Coronary artery (tissue), 2 donors: ENCODE data around the gene PLA2G5.
A peak's percentile ranks its signal among the peaks of the same experiment; 100 is the strongest.

Source experiments
- DNase-seq: peaks from one replicate; pipeline ENCODE4 v3.0.0-alpha.2; 2017; ENCODE audit warnings: low spot score
- H3K27ac ChIP-seq, 2 donors: fragments of 200-600 bp; sonication (generic); one replicate each; pipeline ENCODE4 v1.5.1; 2016 to 2019
- H3K4me3 ChIP-seq: fragments of 200-600 bp; sonication (generic); 2 replicates; pipeline ENCODE4 v1.5.1; 2016; ENCODE audit warnings: mild to moderate bottlenecking, moderate library complexity
- CTCF ChIP-seq: fragments of 200-600 bp; sonication (generic); IDR thresholded peaks from one replicate; pipeline ENCODE4 v1.5.1; 2019; ENCODE audit warnings: antibody characterized with exemption

Gene PLA2G5

GRCh38 chr1:20115479-20115878 lies 45.5 kb downstream of the PLA2G5 start:
- H3K27ac ChIP-seq, result no peak overlapping the region
- TF ChIP-seq CTCF, result no peak
- no peak overlapping the region for H3K4me3 ChIP-seq
- no peak for DNase-seq

DNA sequence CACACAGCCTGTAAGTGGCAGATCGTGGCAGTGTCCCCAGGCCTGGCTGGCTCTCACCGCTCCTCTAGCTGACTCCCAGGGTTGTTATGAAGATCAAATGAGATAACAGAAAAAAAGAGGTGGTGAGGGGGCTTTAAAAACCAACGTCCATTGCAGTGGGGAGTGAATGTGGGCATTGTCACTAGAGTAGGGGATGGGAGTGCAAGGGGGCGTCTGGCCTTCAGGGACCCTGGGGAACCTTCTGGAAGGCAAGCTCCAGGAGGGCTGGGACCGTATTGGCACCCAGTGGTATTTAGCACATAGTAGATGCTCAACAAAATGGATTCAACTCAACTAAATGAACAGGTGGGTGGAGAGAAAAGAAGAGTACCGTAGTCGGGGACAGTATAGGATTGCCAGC lies 45.9 kb downstream of the PLA2G5 start:
- Histone ChIP-seq H3K4me3 (no peak overlapping the region), H3K27ac (no peak overlapping the region)
- no peak for TF ChIP-seq CTCF
- DNase-seq, result no peak

DNA sequence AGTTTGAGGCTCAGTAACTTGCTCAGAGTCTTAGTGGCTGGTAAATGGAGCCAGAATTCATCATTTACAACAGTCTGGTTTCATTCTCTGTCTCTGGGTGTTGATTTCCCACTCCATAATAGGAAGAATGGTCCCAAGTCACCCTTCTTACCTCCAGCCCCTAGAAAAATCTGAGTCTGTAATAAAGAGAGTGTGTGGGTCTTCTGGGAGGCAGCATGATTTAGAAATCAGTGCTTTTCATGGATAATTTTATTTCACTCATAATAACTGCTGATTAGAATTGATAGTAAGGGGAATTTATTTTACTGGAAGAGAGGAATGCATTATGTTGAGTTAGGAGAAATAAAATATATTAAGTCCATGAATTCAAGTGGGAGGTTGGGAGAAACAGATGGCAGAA lies 47.2 kb downstream of the PLA2G5 start:
- Histone ChIP-seq H3K27ac (no peak overlapping the region), H3K4me3 (no peak overlapping the region)
- TF ChIP-seq CTCF, result no peak
- DNase-seq, result no peak

GRCh38 chr1:20119347-20119746 lies 49.4 kb downstream of the PLA2G5 start, which contains the start of gene PLA2G2D:
Gene PLA2G2D (minus strand): TSS chr1:20119536. CDS start chr1:20119498, 38 bp downstream.
- no peak within 1 kb of the TSS for H3K27ac ChIP-seq
- no peak for TF ChIP-seq CTCF
- no peak for DNase-seq
- H3K4me3 ChIP-seq, result no peak within 1 kb of the TSS

DNA sequence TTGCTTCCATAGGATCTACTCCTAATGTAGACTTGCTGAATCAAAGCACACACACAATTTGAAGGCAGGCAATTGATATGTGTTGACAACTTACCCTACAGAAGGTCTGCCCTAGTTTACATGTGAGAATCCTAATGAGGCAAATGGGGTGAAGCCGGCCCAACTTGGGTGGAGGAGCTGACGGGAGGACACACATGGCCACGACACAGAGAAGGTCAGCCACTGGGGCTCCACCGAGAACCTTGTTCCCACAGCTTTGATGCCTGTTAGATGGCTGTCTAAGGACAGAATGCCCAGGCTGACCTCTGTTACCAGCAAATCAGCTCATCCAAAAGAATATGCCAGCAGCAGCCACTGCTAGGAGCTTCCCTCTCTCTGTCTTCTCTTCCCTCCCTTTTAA lies 50.8 kb downstream of the PLA2G5 start:
- Histone ChIP-seq H3K27ac (no peak overlapping the region), H3K4me3 (no peak overlapping the region)
- no peak for TF ChIP-seq CTCF
- no peak for DNase-seq

- no peak overlapping the region for H3K4me3 ChIP-seq
- DNase-seq, result no peak
- H3K27ac ChIP-seq, result no peak overlapping the region
- no peak for TF ChIP-seq CTCF
Measured at GRCh38 chr1:20123722-20124455, 53.9 kb downstream of the PLA2G5 start.

DNA sequence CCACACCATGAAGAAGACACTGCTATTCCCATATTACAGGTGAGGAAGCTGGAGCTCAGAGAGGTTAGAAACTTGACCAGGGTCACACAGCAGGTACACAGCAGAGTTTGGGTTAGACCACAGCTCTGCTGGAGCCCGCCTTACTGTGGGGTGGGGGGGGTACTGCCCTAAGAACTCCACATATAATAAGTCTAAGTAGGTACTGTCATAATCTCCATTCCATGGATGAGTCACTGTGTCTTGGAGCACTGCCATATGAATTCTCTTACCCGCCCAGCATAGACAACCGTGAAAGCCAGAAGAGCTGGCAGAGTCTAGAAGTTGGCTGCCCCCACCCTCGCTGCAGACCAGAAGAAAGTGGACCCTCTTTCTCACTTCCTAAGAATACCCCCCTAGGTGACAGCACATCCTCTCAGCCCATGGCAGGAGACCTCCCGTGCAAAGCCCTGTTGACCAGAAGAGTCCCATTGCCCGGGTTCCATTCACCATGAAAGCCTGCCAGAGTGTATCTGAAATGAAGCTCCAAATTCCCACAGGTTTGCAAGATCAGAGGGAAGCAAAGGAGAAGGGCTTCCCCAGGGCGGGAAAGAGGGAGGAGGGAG lies 54.6 kb downstream of the PLA2G5 start:
- no peak for TF ChIP-seq CTCF
- no peak overlapping the region for H3K4me3 ChIP-seq
- DNase-seq, result peak; percentile 56
- H3K27ac ChIP-seq, result no peak overlapping the region
